GM23338 (cell line): ENCODE measurements around the gene SYVN1.

ENCODE experiments used
- CTCF ChIP-seq, 2 experiments: fragments of 200-600 bp in 1 of 2; sonication (generic) in 1 of 2; conservative IDR thresholded peaks; 2 replicates each; pipeline versions ENCODE4 v1.5.1 to v1.6.1; 2016 to 2017; ENCODE audit warnings: antibody characterized with exemption in 2 of 2, low read depth in 2 of 2, mild to moderate bottlenecking in 2 of 2, moderate library complexity in 1 of 2
- EZH2phosphoT487 ChIP-seq: fragments of 200-600 bp; sonication (generic); IDR thresholded peaks from one replicate; pipeline ENCODE4 v1.8.1; 2018; ENCODE audit warnings: antibody characterized with exemption; ENCODE audit not compliant: unreplicated experiment
- POLR2AphosphoS5 ChIP-seq: IDR thresholded peaks from 2 replicates; pipeline ENCODE4 v1.6.1; 2016; ENCODE audit warnings: antibody characterized with exemption, low read depth
- REST ChIP-seq: IDR thresholded peaks from one replicate; pipeline ENCODE4 v1.6.1; 2018; ENCODE audit warnings: antibody characterized with exemption; ENCODE audit not compliant: unreplicated experiment
- ZNF114 ChIP-seq: fragments of 250-450 bp; sonication (Bioruptor Pico); IDR thresholded peaks from 2 replicates; pipeline ENCODE4 v1.5.0; 2020; ENCODE audit warnings: mild to moderate bottlenecking, moderate library complexity

- TF ChIP-seq POLR2AphosphoS5 (no peak), ZNF114 (CRISPR knock-in tag) (no peak), CTCF (conservative IDR thresholded peaks at IDR 0.05; ENCODE audit: low read depth in 2 of 2) (no peak), REST (no peak), EZH2phosphoT487 (no peak)
Observed at GRCh38 chr11:65130631-65131416, 3.5 kb downstream of the SYVN1 start.
